Measurements from ENCODE around the gene NEUROD6.
A peak's percentile ranks its signal among the peaks of the same experiment; 100 is the strongest.

NEUROD6 gene

GRCh38 chr7:31309407-31309806, 31.1 kb downstream of the NEUROD6 start:
- TF ChIP-seq, protein P1, sequence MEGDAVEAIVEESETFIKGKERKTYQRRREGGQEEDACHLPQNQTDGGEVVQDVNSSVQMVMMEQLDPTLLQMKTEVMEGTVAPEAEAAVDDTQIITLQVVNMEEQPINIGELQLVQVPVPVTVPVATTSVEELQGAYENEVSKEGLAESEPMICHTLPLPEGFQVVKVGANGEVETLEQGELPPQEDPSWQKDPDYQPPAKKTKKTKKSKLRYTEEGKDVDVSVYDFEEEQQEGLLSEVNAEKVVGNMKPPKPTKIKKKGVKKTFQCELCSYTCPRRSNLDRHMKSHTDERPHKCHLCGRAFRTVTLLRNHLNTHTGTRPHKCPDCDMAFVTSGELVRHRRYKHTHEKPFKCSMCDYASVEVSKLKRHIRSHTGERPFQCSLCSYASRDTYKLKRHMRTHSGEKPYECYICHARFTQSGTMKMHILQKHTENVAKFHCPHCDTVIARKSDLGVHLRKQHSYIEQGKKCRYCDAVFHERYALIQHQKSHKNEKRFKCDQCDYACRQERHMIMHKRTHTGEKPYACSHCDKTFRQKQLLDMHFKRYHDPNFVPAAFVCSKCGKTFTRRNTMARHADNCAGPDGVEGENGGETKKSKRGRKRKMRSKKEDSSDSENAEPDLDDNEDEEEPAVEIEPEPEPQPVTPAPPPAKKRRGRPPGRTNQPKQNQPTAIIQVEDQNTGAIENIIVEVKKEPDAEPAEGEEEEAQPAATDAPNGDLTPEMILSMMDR (IDR thresholded peaks at IDR 0.05; ENCODE audit: insufficient read depth, missing control alignments): no peak
- FAIRE-seq (no peak), DNase-seq (ENCODE audit: insufficient read length, low spot score) (no peak)

- no peak for FAIRE-seq
- TF ChIP-seq, protein P1 (IDR thresholded peaks at IDR 0.05; ENCODE audit: insufficient read depth, missing control alignments): no peak
- DNase-seq (ENCODE audit: insufficient read length, low spot score): no peak
Measured at GRCh38 chr7:31308652-31309051, 31.9 kb downstream of the NEUROD6 start.

DNA sequence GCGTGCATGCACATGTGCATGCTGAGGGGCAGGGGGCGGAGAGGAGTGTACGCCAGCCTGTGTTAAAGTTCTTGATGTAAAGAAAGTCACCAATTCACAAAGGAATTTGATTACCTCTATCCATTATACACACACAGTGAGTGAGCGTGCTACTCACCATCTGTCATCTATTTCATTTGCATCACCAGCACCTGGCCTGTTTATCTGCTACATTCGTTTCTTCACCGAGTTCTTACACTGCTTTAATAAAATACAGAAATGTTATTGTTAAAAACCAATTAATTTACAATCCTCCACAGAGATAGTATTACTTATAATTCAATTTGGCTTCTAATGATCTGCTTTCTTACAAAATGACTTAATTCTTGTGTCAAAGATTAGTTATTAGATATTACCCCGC, 32.6 kb downstream of the NEUROD6 start:
- FAIRE-seq (peak; percentile 16), DNase-seq (ENCODE audit: insufficient read length, low spot score) (no peak)
- TF ChIP-seq, protein P1 (IDR thresholded peaks at IDR 0.05; ENCODE audit: insufficient read depth, missing control alignments): no peak

- no peak for FAIRE-seq
- TF ChIP-seq, protein P1 (IDR thresholded peaks at IDR 0.05; ENCODE audit: insufficient read depth, missing control alignments): no peak
- DNase-seq (ENCODE audit: insufficient read length, low spot score): no peak
Measured at GRCh38 chr7:31305260-31305659, 35.3 kb downstream of the NEUROD6 start.

GRCh38 chr7:31304446-31304845, 36.1 kb downstream of the NEUROD6 start:
- DNase-seq (ENCODE audit: insufficient read length, low spot score) (no peak), FAIRE-seq (no peak)

DNA sequence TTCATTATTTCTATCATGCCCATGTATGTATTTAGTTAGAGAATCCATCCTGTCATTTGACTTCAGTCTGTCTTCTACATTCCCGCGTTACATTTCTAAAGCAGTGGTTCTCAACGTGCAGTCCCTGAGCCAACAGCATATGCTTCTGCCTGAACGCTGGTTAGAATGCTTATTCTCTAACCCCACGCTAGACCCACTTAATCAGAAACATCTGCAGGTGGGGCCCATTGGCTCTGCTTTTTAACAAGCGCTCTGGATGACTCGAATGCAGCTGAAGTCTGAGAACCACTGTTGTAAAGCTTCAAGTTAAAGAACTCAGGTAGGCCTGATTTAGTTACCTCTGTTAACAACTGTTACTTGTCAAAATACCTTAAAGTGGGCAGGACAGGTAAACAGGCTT, 38.2 kb downstream of the NEUROD6 start:
- TF ChIP-seq, protein P1 (IDR thresholded peaks at IDR 0.05; ENCODE audit: insufficient read depth, missing control alignments): no peak
- no peak for DNase-seq (ENCODE audit: insufficient read length, low spot score)
- FAIRE-seq: no peak

More at GRCh38 chr7:31304446-31304845, 36.1 kb downstream of the NEUROD6 start:
- TF ChIP-seq, protein P1 (IDR thresholded peaks at IDR 0.05; ENCODE audit: insufficient read depth, missing control alignments): no peak

DNA sequence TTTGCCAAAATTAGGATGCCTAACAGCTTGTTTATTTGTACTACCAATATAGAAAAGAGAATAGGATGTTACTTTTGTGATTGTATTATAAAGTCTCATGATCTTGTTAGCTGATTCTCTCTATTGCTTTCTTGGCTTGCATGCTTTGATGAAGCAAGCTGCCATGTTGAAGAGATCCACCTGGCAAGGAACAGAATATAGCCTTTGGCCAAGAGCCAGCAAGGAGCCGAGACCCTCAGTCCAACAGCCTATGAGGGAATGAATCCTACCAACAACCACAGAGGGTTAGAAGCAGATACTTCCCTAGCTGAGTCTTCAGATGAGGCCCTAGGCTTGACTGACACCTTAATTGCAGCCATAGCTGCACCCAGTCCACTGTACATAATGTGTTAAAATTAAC, 41.2 kb downstream of the NEUROD6 start:
- DNase-seq (ENCODE audit: insufficient read length, low spot score): no peak
- FAIRE-seq: no peak
- TF ChIP-seq, protein P1 (IDR thresholded peaks at IDR 0.05; ENCODE audit: insufficient read depth, missing control alignments): no peak
